Measurements from ENCODE around the gene GASK1A.

GRCh38 chr3:42996021-42996420, 16.9 kb downstream of the GASK1A start:
- TF ChIP-seq POLR2A (IDR thresholded peaks at IDR 0.05) (no peak), CTCF (IDR thresholded peaks at IDR 0.05) (no peak)

Data from breast epithelium (tissue), 3 donors.